Measurements from ENCODE around the gene FBH1.

DNA sequence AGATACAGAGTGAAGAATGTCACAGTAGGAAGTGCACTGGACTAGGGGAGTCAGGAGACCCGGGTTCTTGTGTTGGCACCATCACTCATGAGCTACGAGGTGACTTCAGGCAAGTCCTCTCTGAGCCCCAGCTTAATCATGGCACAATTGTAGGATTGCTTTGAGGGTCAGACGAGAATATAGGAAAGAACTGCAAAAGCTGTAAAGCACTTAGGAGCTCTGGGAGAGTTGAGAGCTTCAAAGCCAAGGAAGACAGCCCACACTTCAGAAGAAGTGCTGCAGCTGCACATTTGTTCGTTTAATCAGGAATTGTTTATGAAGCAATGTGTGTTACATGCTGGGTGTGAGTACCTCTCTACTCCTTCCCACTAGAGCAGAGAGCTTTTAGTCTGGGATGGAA is 4.4 kb downstream of the FBH1 start:
- TF ChIP-seq CTCF (IDR thresholded peaks at IDR 0.05; ENCODE audit: low read depth, low read length, missing input control) = no peak
- TF ChIP-seq RAD21 (IDR thresholded peaks at IDR 0.05) = no peak
- no peak for TF ChIP-seq MAX (IDR thresholded peaks at IDR 0.05)
- no peak for TF ChIP-seq EGR1 (IDR thresholded peaks at IDR 0.05; ENCODE audit: low read depth in 2 of 2)
- TF ChIP-seq, protein P1, sequence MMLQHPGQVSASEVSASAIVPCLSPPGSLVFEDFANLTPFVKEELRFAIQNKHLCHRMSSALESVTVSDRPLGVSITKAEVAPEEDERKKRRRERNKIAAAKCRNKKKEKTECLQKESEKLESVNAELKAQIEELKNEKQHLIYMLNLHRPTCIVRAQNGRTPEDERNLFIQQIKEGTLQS (IDR thresholded peaks at IDR 0.05) = no peak
- no peak for TF ChIP-seq GABPA (IDR thresholded peaks at IDR 0.05 in 1 of 2, conservative IDR thresholded peaks at IDR 0.05 in 1 of 2)
- TF ChIP-seq JUND (IDR thresholded peaks at IDR 0.05) = no peak
- no peak for TF ChIP-seq REST (IDR thresholded peaks at IDR 0.05)
- TF ChIP-seq TAF1 (conservative IDR thresholded peaks at IDR 0.05) = no peak
- TF ChIP-seq ZBTB33 (IDR thresholded peaks at IDR 0.05) = no peak
- no peak for TF ChIP-seq HNF4G (IDR thresholded peaks at IDR 0.05)
- no peak for TF ChIP-seq YY1 (IDR thresholded peaks at IDR 0.05)
- TF ChIP-seq RXRA (IDR thresholded peaks at IDR 0.05) = no peak
